OCI-LY1 (cell line): ENCODE measurements around the gene NMBR.
"Not testable (repeated sequence)": the region's sequence is repeated elsewhere in the genome, so short reads cannot be mapped to it uniquely, and the experiment has no call there.

Experiments used
- H2AFZ ChIP-seq: fragments of 200-600 bp; sonication (generic), shearing (Covaris generic); 2 replicates; pipeline ENCODE4 v1.6.0; 2014; ENCODE audit warnings: antibody characterized with exemption, mild to moderate bottlenecking, low read length
- H3F3A ChIP-seq: fragments of 200-600 bp; sonication (generic), shearing (Covaris generic); 2 replicates; pipeline ENCODE4 v1.6.0; 2014; ENCODE audit warnings: mild to moderate bottlenecking, antibody characterized with exemption, low read length, moderate library complexity; ENCODE audit not compliant: insufficient read depth
- H3K27ac ChIP-seq: fragments of 200-600 bp; sonication (generic); 2 replicates; pipeline ENCODE4 v1.5.1; 2014; ENCODE audit warnings: low read length, mixed run types, mild to moderate bottlenecking, low read depth; ENCODE audit not compliant: poor library complexity, severe bottlenecking
- H3K27me3 ChIP-seq: fragments of 200-600 bp; sonication (generic); 2 replicates; pipeline ENCODE4 v1.6.0; 2014; ENCODE audit warnings: antibody characterized with exemption, mild to moderate bottlenecking, low read length, moderate library complexity; ENCODE audit not compliant: insufficient read depth
- H3K36me3 ChIP-seq: fragments of 200-600 bp; sonication (generic); 2 replicates; pipeline ENCODE4 v1.6.1; 2014; ENCODE audit warnings: mild to moderate bottlenecking, antibody characterized with exemption, low read length, moderate library complexity, mixed read lengths; ENCODE audit not compliant: insufficient read depth
- H3K4me1 ChIP-seq: fragments of 200-600 bp; sonication (generic); 2 replicates; pipeline ENCODE4 v1.5.1; 2014; ENCODE audit warnings: mild to moderate bottlenecking, low read length, moderate library complexity; ENCODE audit not compliant: insufficient read depth, severe bottlenecking
- H3K4me2 ChIP-seq: fragments of 200-600 bp; sonication (generic), shearing (Covaris generic); 2 replicates; pipeline ENCODE4 v1.6.1; 2014; ENCODE audit warnings: low read length
- H3K4me3 ChIP-seq: fragments of 200-600 bp; sonication (generic); 2 replicates; pipeline ENCODE4 v1.5.1; 2014; ENCODE audit warnings: low read length, low read depth, mild to moderate bottlenecking, mixed read lengths; ENCODE audit not compliant: poor library complexity, severe bottlenecking
- H3K79me2 ChIP-seq: fragments of 200-600 bp; shearing (Covaris generic); 2 replicates; pipeline ENCODE4 v1.6.1; 2016; ENCODE audit warnings: mixed run types, low read length, mixed read lengths; ENCODE audit not compliant: insufficient read depth
- H3K9ac ChIP-seq: fragments of 200-600 bp; sonication (generic), shearing (Covaris generic); 2 replicates; pipeline ENCODE4 v1.6.1; 2014; ENCODE audit warnings: mild to moderate bottlenecking, low read length, mixed read lengths
- H3K9me2 ChIP-seq: fragments of 200-600 bp; sonication (generic), shearing (Covaris generic); 2 replicates; pipeline ENCODE4 v1.6.1; 2014; ENCODE audit warnings: low read depth, mild to moderate bottlenecking, low read length, mixed read lengths
- H3K9me3 ChIP-seq: fragments of 200-600 bp; shearing (Covaris generic); 2 replicates; pipeline ENCODE4 v1.6.1; 2014; ENCODE audit warnings: low read length, mixed read lengths
- H4K20me1 ChIP-seq: fragments of 200-600 bp; sonication (generic), shearing (Covaris generic); 2 replicates; pipeline ENCODE4 v1.6.0; 2016; ENCODE audit warnings: mild to moderate bottlenecking, low read length; ENCODE audit not compliant: insufficient read depth
- CTCF ChIP-seq: fragments of 200-600 bp; sonication (generic), shearing (Covaris generic); IDR thresholded peaks from 2 replicates; pipeline ENCODE4 v1.5.1; 2017; ENCODE audit warnings: mild to moderate bottlenecking, antibody characterized with exemption, low read length, moderate library complexity, mixed read lengths
- EZH2 ChIP-seq: fragments of 200-600 bp; sonication (generic), shearing (Covaris generic); IDR thresholded peaks from 2 replicates; pipeline ENCODE4 v1.8.0; 2017; ENCODE audit warnings: borderline replicate concordance, mixed run types, mild to moderate bottlenecking, antibody characterized with exemption, low read length, moderate library complexity, mixed read lengths

The NMBR gene

DNA sequence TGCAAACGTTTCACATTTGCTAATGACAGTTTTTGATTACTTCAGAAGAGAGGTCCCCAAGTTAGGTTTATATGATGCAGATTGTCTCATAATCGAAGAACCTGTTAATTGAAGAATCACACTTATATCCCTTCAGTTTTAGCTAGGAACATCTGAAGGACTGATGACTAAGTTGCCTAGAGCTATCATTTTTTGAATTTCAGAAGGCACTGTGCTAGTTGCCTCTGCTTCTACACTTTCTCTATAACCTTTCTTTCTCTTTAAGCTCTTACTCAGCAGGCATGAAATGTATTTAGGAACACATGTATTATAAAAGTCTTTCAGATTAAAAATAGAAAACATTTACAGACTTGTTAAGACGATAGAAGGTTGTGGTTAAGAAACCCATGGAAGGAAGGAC, 28.6 kb downstream of the NMBR start:
- Histone ChIP-seq H2AFZ (no peak overlapping the region), H3F3A (no peaks in the 10 kb centered on the region), H3K4me3 (no peak overlapping the region), H3K9me2 (no peaks in the 10 kb centered on the region), H3K9me3 (no peaks in the 10 kb centered on the region), H3K79me2 (no peaks in the 10 kb centered on the region), H3K36me3 (no peaks in the 10 kb centered on the region), H3K27me3 (no peaks in the 10 kb centered on the region), H3K4me2 (no peak overlapping the region), H4K20me1 (no peaks in the 10 kb centered on the region), H3K9ac (no peak overlapping the region), H3K27ac (no peak overlapping the region), H3K4me1 (no peaks in the 10 kb centered on the region)
- TF ChIP-seq CTCF = no peak
- TF ChIP-seq EZH2 = no peak

DNA sequence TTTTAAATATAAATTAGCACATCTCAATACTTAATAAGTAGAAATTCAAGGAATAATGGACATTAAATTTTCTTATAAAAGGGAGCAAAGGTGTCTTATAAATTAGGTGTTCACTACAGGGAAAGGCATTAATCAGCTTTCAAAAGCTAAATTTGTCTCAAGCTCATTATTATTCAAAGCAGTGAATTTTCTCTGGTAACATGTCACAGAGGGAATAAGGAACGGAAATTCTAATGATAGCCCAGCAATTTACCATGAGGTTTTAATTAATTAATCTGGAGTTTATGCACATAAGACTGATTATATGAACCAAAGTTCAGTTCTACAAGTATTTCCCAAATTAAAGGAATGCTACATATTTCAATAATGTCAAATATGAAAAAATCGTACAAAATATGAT, 29.6 kb downstream of the NMBR start:
- Histone ChIP-seq H3K27me3 (no peaks in the 10 kb centered on the region), H2AFZ (no peak overlapping the region), H3K9ac (no peak overlapping the region), H3K27ac (no peak overlapping the region), H3K9me2 (no peaks in the 10 kb centered on the region), H3K9me3 (no peaks in the 10 kb centered on the region), H3K4me3 (no peak overlapping the region), H4K20me1 (no peaks in the 10 kb centered on the region), H3F3A (no peaks in the 10 kb centered on the region), H3K36me3 (no peaks in the 10 kb centered on the region), H3K4me1 (no peaks in the 10 kb centered on the region), H3K4me2 (no peak overlapping the region), H3K79me2 (no peaks in the 10 kb centered on the region)
- TF ChIP-seq EZH2 (no peak), CTCF (no peak)

GRCh38 chr6:142112451-142113061, 34.4 kb downstream of the NMBR start:
- Histone ChIP-seq H4K20me1 (no peaks in the 10 kb centered on the region), H3K4me2 (no peak overlapping the region), H3K27me3 (no peaks in the 10 kb centered on the region), H3K9me2 (no peaks in the 10 kb centered on the region), H3F3A (no peaks in the 10 kb centered on the region), H3K4me1 (no peaks in the 10 kb centered on the region), H3K79me2 (no peaks in the 10 kb centered on the region), H3K36me3 (no peaks in the 10 kb centered on the region), H3K9ac (no peak overlapping the region), H3K4me3 (no peak overlapping the region), H3K27ac (no peak overlapping the region), H3K9me3 (no peaks in the 10 kb centered on the region), H2AFZ (no peak overlapping the region)
- TF ChIP-seq EZH2 (no peak), CTCF (peak; percentile 74)

DNA sequence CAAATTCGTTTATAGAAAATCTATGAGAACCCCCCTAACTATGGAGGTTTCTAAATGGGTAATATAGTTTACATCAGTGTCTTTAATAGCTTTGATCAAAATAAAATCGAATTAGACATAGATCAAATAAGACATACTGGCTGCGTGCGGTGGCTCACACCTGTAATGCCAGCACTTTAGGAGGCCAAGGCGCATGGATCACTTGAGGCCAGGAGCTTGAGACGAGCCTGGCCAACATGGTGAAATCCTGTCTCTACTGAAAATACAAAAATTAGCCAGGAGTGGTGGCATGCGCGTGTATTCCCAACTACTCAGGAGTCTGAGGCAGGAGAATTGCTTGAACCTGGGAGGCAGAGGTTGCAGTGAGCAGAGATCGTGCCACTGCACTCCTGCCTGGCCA, 36.1 kb downstream of the NMBR start:
- not testable (repeated sequence) for H2AFZ ChIP-seq, H3K79me2 ChIP-seq, H3K4me3 ChIP-seq, H3K27me3 ChIP-seq, H3K4me1 ChIP-seq, H4K20me1 ChIP-seq, H3F3A ChIP-seq, H3K27ac ChIP-seq, H3K9ac ChIP-seq, H3K4me2 ChIP-seq, H3K9me2 ChIP-seq, H3K36me3 ChIP-seq, H3K9me3 ChIP-seq

GRCh38 chr6:142104820-142105219, 42.1 kb downstream of the NMBR start:
- not testable (repeated sequence) for H3K79me2 ChIP-seq, H3K4me2 ChIP-seq, H3K9me2 ChIP-seq, H3K4me3 ChIP-seq, H3K9ac ChIP-seq, H3K27ac ChIP-seq, H4K20me1 ChIP-seq, H3K9me3 ChIP-seq, H3K4me1 ChIP-seq, H2AFZ ChIP-seq, H3F3A ChIP-seq, H3K27me3 ChIP-seq, H3K36me3 ChIP-seq
